ENCODE results near the gene CALD1. TPM values are rescaled to one million over a fixed set of nuclear protein-coding genes. Genes with fewer than 3 reads are reported as not detected.

CALD1 gene
- total RNA-seq, 1 donor from 2014 or later: 230 TPM

DNA sequence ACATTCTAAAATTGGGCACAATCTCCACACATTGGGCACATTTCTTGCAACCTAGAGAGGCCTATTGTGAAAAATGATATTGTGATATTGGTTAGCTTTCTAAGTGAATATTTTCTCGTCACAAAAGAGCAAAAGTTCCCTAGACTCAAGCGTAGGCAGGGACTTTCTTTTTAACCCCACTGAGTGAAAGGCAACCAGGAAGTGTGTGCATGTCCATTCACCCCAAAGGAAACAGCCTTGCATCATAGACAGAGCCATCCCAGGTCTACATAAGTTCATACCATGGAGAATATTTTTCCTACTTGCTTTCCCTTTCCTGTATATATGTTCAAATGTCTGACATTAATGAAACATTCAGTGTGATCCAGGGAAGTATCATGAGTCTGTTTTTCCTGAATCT lies 122.6 kb downstream of the CALD1 start:
- no peak overlapping the region for H3K4me3 Mint-ChIP-seq (ENCODE audit: unreplicated experiment)
- DNase-seq (ENCODE audit: low spot score): no peak
- H3K27me3 Mint-ChIP-seq (ENCODE audit: unreplicated experiment): no peaks in the 10 kb centered on the region
- H3K9me3 Mint-ChIP-seq (ENCODE audit: unreplicated experiment): no peaks in the 10 kb centered on the region
- H3K36me3 Mint-ChIP-seq (ENCODE audit: low read depth, unreplicated experiment): peaks cover 20% of the 10 kb centered on the region
- TF ChIP-seq, protein P1, sequence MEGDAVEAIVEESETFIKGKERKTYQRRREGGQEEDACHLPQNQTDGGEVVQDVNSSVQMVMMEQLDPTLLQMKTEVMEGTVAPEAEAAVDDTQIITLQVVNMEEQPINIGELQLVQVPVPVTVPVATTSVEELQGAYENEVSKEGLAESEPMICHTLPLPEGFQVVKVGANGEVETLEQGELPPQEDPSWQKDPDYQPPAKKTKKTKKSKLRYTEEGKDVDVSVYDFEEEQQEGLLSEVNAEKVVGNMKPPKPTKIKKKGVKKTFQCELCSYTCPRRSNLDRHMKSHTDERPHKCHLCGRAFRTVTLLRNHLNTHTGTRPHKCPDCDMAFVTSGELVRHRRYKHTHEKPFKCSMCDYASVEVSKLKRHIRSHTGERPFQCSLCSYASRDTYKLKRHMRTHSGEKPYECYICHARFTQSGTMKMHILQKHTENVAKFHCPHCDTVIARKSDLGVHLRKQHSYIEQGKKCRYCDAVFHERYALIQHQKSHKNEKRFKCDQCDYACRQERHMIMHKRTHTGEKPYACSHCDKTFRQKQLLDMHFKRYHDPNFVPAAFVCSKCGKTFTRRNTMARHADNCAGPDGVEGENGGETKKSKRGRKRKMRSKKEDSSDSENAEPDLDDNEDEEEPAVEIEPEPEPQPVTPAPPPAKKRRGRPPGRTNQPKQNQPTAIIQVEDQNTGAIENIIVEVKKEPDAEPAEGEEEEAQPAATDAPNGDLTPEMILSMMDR (IDR thresholded peaks at IDR 0.05; ENCODE audit: unreplicated experiment): no peak
- H3K27ac Mint-ChIP-seq (ENCODE audit: unreplicated experiment): no peak overlapping the region
- peaks cover 11% of the 10 kb centered on the region for H3K4me1 Mint-ChIP-seq (ENCODE audit: unreplicated experiment)

DNA sequence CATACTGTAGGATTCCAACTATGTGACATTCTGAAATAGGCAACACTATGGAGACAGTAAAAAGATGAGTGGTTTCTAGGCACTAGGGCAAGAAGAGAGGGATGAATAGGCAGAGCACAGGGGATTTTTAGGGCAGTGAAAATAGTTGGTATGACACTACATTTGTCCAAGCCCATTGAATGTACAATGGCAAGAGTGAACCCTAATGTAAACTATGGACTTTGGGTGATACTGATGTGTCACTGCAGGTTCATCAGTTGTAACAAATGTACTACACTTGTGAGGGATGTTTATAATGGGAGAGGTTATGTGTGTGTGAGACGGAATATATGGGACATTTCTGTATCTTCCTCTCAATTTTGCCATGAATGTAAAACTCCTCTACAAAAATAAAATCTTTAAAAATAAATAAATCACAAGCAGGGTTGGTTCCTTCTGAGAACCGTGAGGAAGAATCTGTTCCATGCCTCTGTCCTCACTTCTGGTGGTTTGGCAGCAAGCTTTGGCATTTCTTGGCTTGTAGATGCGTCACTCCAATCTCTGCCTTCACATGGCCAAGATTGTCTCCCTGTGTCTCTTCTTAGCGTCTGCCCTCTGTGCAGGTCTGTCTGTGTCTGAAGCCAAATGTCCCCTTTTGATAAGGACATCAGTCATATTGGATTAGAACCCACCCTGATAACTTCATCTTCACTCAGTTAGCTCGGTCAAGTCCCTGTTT lies 123.8 kb downstream of the CALD1 start:
- DNase-seq (ENCODE audit: low spot score): no peak
- Mint-ChIP-seq H3K9me3 (ENCODE audit: unreplicated experiment) (no peaks in the 10 kb centered on the region), H3K27ac (ENCODE audit: unreplicated experiment) (no peak overlapping the region), H3K4me1 (ENCODE audit: unreplicated experiment) (peaks cover 11% of the 10 kb centered on the region), H3K4me3 (ENCODE audit: unreplicated experiment) (peak overlapping the region; percentile 6), H3K36me3 (ENCODE audit: low read depth, unreplicated experiment) (peaks cover 17% of the 10 kb centered on the region), H3K27me3 (ENCODE audit: unreplicated experiment) (no peaks in the 10 kb centered on the region)
- TF ChIP-seq, protein P1 (IDR thresholded peaks at IDR 0.05; ENCODE audit: unreplicated experiment): no peak

DNA sequence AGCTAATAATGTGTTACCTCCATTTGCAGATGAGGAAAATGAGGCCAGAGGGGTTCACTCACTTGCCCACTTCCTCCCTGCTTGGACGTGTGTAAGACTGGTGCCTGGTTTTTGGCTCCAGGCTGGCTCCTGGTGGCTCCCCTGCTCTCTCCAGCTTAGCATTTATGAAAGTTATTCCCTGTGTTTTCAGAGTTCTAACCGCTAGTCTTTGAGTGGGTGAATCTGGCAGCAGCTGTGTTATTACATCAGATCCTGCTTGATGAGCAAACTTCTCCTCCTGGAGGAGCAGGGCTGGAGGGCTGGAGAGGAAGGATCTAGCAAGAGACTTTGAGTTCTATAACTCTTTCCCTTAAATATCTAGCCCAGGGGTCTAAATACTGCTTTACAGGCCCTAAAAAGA lies 125.9 kb downstream of the CALD1 start:
- Mint-ChIP-seq H3K27ac (ENCODE audit: unreplicated experiment) (no peak overlapping the region), H3K4me3 (ENCODE audit: unreplicated experiment) (no peak overlapping the region), H3K9me3 (ENCODE audit: unreplicated experiment) (no peaks in the 10 kb centered on the region), H3K36me3 (ENCODE audit: low read depth, unreplicated experiment) (peaks cover 13% of the 10 kb centered on the region), H3K4me1 (ENCODE audit: unreplicated experiment) (peaks cover 11% of the 10 kb centered on the region), H3K27me3 (ENCODE audit: unreplicated experiment) (no peaks in the 10 kb centered on the region)
- DNase-seq (ENCODE audit: low spot score): no peak
- TF ChIP-seq, protein P1 (IDR thresholded peaks at IDR 0.05; ENCODE audit: unreplicated experiment): no peak

DNA sequence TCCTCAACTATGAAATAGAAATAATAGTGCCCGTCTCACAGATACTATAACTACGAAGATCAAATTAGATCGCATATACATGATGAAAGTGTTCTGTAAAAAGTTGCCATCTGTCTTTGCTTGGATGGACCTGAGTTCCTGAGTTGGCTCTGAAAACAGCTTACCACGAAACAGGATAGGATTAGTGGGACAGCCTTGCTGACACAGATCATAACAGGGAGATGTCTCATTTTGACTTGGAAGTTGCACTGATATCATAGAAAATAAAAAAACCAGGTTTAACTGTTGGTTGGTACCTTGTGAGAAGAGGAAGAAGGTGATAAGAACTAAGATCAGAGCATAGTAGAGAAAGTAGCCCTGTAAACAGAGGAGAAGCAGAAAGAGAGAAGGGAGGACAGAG lies 127.6 kb downstream of the CALD1 start:
- peak overlapping the region; percentile 16 for H3K27ac Mint-ChIP-seq (ENCODE audit: unreplicated experiment)

DNA sequence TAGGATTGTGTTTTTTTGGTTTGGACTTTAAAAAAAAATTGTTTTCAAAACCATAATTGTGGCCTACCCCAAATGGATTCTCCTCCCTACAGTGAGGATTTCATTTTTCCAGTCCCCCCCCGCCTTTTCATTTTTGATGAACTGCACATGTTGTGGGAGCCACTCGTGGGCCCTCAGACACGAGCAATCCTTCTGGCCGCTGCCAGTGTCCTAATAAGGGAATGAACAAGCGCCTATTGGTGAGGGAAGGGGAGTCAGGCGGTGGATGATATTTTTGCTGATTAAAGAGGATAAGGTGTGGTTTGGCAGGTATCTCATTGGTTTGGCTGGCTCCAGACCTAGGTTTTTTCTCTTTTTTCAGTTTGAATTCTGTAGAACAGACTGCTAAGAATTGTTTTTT lies 128.2 kb downstream of the CALD1 start:
- Mint-ChIP-seq H3K36me3 (ENCODE audit: low read depth, unreplicated experiment) (peaks cover 5% of the 10 kb centered on the region), H3K27ac (ENCODE audit: unreplicated experiment) (no peak overlapping the region), H3K4me3 (ENCODE audit: unreplicated experiment) (no peak overlapping the region), H3K27me3 (ENCODE audit: unreplicated experiment) (no peaks in the 10 kb centered on the region), H3K9me3 (ENCODE audit: unreplicated experiment) (no peaks in the 10 kb centered on the region), H3K4me1 (ENCODE audit: unreplicated experiment) (no peaks in the 10 kb centered on the region)
- DNase-seq (ENCODE audit: low spot score): no peak
- TF ChIP-seq, protein P1 (IDR thresholded peaks at IDR 0.05; ENCODE audit: unreplicated experiment): no peak

More for the DNA sequence above, 127.6 kb downstream of the CALD1 start:
- Mint-ChIP-seq H3K27me3 (ENCODE audit: unreplicated experiment) (no peaks in the 10 kb centered on the region), H3K9me3 (ENCODE audit: unreplicated experiment) (no peaks in the 10 kb centered on the region), H3K4me1 (ENCODE audit: unreplicated experiment) (peaks cover 1% of the 10 kb centered on the region), H3K4me3 (ENCODE audit: unreplicated experiment) (no peak overlapping the region), H3K36me3 (ENCODE audit: low read depth, unreplicated experiment) (peaks cover 6% of the 10 kb centered on the region)
- no peak for DNase-seq (ENCODE audit: low spot score)
- TF ChIP-seq, protein P1 (IDR thresholded peaks at IDR 0.05; ENCODE audit: unreplicated experiment): no peak

All from endothelial cell (in vitro differentiated cells).